GM12878 (cell line): ENCODE results near the gene VSTM4. TPM values are rescaled to one million over a fixed set of nuclear protein-coding genes. Genes with fewer than 3 reads are reported as not detected.

Source experiments
- ATAC-seq: fragments of 200-7000 bp; cut with Tn5 transposase; 3 replicates; pipeline ENCODE4 v1.9.1; 2020; ENCODE audit warnings: mild to moderate bottlenecking, moderate library complexity
- BruUV-seq: library from RNA; stranded (reverse); fragments of 400-500 nt; replicated peaks from 2 replicates; lab custom pipeline; 2021; lab: Mats Ljungman, UMichigan
- CTCF ChIA-PET: fragments of 300-600 bp; sonication (Branson Sonifier 250); formaldehyde crosslinking; extraction: SDS; loops from one replicate; lab custom pipeline; 2021; ENCODE audit warnings: inconsistent platforms; lab: Yijun Ruan, JAX
- POLR2A ChIA-PET: fragments of 350-600 bp; formaldehyde crosslinking; extraction: SDS; loops from one replicate; lab custom pipeline; 2021; ENCODE audit warnings: inconsistent platforms; lab: Charles Lee
- RAD21 ChIA-PET: fragments of 300-600 bp; sonication (Branson Sonifier 250); formaldehyde crosslinking; loops from one replicate; lab custom pipeline; 2023; ENCODE audit warnings: antibody characterized with exemption; ENCODE audit not compliant: unreplicated experiment; lab: Charles Lee
- SMC1A ChIA-PET: fragments of 300-600 bp; sonication (Branson Sonifier 250); formaldehyde crosslinking; loops from one replicate; lab custom pipeline; 2023; ENCODE audit not compliant: unreplicated experiment, uncharacterized antibody; lab: Charles Lee
- DNase-seq: peaks from one replicate; pipeline ENCODE4 v3.0.0-alpha.2; 2011; ENCODE audit warnings: low read depth, low spot score
- FAIRE-seq: peaks from 3 replicates; lab custom pipeline; 2011; peaks lifted over from hg19 to GRCh38; lab: Jason Lieb, UNC
- H2AFZ ChIP-seq: 2 replicates; pipeline ENCODE4 v1.6.0; 2011; ENCODE audit warnings: low read depth, low read length, control low read depth; ENCODE audit not compliant: control insufficient read depth
- H3K27ac ChIP-seq: 2 replicates; pipeline ENCODE4 v1.5.1; 2011; ENCODE audit warnings: control low read depth; ENCODE audit not compliant: control insufficient read depth, insufficient read depth
- H3K27me3 ChIP-seq, 2 experiments: replicated peaks in 1 of 2; 2 replicates each; pipeline versions ENCODE4 v1.6.0 to v1.6.1; 2011; ENCODE audit warnings: low read length in 1 of 2; ENCODE audit not compliant: control insufficient read depth in 2 of 2, insufficient read depth in 2 of 2
- H3K36me3 ChIP-seq, 2 experiments: 2 replicates each; pipeline ENCODE4 v1.5.1; 2011; ENCODE audit warnings: low read length in 1 of 2; ENCODE audit not compliant: control insufficient read depth in 2 of 2, insufficient read depth in 2 of 2
- H3K4me1 ChIP-seq: 2 replicates; pipeline ENCODE4 v1.6.1; 2011; ENCODE audit warnings: mild to moderate bottlenecking, low read length, moderate library complexity, mixed read lengths; ENCODE audit not compliant: control insufficient read depth, insufficient read depth
- H3K4me2 ChIP-seq: 2 replicates; pipeline ENCODE4 v1.6.0; 2011; ENCODE audit warnings: control low read depth; ENCODE audit not compliant: control insufficient read depth, insufficient read depth
- H3K4me3 ChIP-seq: fragments of 200-600 bp; sonication (generic); 2 replicates; pipeline ENCODE4 v1.5.1; 2016
- H3K79me2 ChIP-seq: 2 replicates; pipeline ENCODE4 v1.6.0; 2011; ENCODE audit warnings: low read length; ENCODE audit not compliant: control insufficient read depth, insufficient read depth
- H3K9ac ChIP-seq: 2 replicates; pipeline ENCODE4 v1.8.0; 2011; ENCODE audit warnings: low read length, control low read depth, mixed read lengths; ENCODE audit not compliant: control insufficient read depth, insufficient read depth
- H3K9me3 ChIP-seq: replicated peaks from 3 replicates; pipeline ENCODE4 v1.5.1; 2011; ENCODE audit warnings: mild to moderate bottlenecking, low read length; ENCODE audit not compliant: control insufficient read depth, insufficient read depth
- H4K20me1 ChIP-seq: 2 replicates; pipeline ENCODE4 v1.6.0; 2011; ENCODE audit not compliant: control insufficient read depth, insufficient read depth
- CTCF ChIP-seq, 3 experiments: IDR thresholded peaks in 2 of 3; conservative IDR thresholded peaks in 1 of 3; 2 replicates each; pipeline ENCODE4 v1.5.1; 2011; ENCODE audit warnings: low read depth in 3 of 3, low read length in 3 of 3, mild to moderate bottlenecking in 3 of 3, control low read depth in 2 of 3, moderate library complexity in 2 of 3, inconsistent platforms in 1 of 3, mixed read lengths in 1 of 3; ENCODE audit not compliant: control insufficient read depth in 2 of 3, insufficient read depth in 1 of 3; ENCODE audit errors: extremely low read depth in 1 of 3
- CUX1 ChIP-seq: IDR thresholded peaks from 2 replicates; pipeline ENCODE4 v1.6.1; 2012; ENCODE audit warnings: improper control_type of control experiment, low read depth, low read length; ENCODE audit not compliant: insufficient replicate concordance
- ETV6 ChIP-seq, 2 experiments: fragments of 450-650 bp in 1 of 2; IDR thresholded peaks in 1 of 2; conservative IDR thresholded peaks in 1 of 2; 2 replicates each; pipeline ENCODE4 v1.6.1; 2014; ENCODE audit warnings: antibody characterized with exemption in 1 of 2, borderline replicate concordance in 1 of 2, low read depth in 1 of 2, mild to moderate bottlenecking in 1 of 2, moderate library complexity in 1 of 2
- REST ChIP-seq: IDR thresholded peaks from 2 replicates; pipeline ENCODE4 v1.6.1; 2012; ENCODE audit warnings: mild to moderate bottlenecking, low read depth, low read length
- STAT1 ChIP-seq: fragments of 450-650 bp; conservative IDR thresholded peaks from 2 replicates; pipeline ENCODE4 v1.6.1; 2014; ENCODE audit warnings: antibody characterized with exemption, mild to moderate bottlenecking
- SUPT20H ChIP-seq: IDR thresholded peaks from 2 replicates; pipeline ENCODE4 v1.6.1; 2011; ENCODE audit warnings: low read depth, mild to moderate bottlenecking, low read length, moderate library complexity, borderline replicate concordance; ENCODE audit not compliant: control insufficient read depth
- ZZZ3 ChIP-seq: IDR thresholded peaks from 2 replicates; pipeline ENCODE4 v1.6.1; 2011; ENCODE audit warnings: low read depth; ENCODE audit not compliant: control insufficient read depth, insufficient read length
- WGBS: methylation state at CpG from one replicate; pipeline ENCODE4 v1.1.6; 2016; ENCODE audit warnings: low lambda C conversion rate; ENCODE audit not compliant: insufficient replicate concordance, insufficient coverage; ENCODE audit errors: missing lambda C conversion rate; 5-methylcytosine and 5-hydroxymethylcytosine counted together
- in situ Hi-C: fragments of 300-500 bp; cut with MboI; formaldehyde crosslinking; loops from 9 replicates; pipeline ENCODE4 v1.14.3; 2018; ENCODE audit warnings: mixed read lengths
- intact Hi-C: fragments of 100-400 bp; cut with micrococcal nuclease; formaldehyde crosslinking; loops from one replicate; pipeline ENCODE4 v1.14.2; 2022; ENCODE audit not compliant: unreplicated experiment
- polyA plus RNA-seq, 11 experiments: library from polyadenylated mRNA; depleted of rRNA in 4 of 11; unstranded in 6 of 11; stranded (reverse) in 5 of 11; fragments of >200 nt; fragmentation: Nextera tagmentation in 4 of 11; fragmentation: Illumina TruSeq in 1 of 11; extraction: Ambion mirVana in 4 of 11; extraction: Trizol in 1 of 11; gene quantifications; 1 replicate in 1 of 11; 2 replicates in 10 of 11; pipeline versions ENCODE4 v1.2.1 to v1.2.3, GENCODE V29; 2011 to 2016; ENCODE audit warnings: inconsistent platforms in 2 of 11, missing spikeins in 2 of 11, low read depth in 1 of 11
- total RNA-seq, 4 experiments: library from RNA; depleted of rRNA in 3 of 4; stranded (reverse); fragments of >200 nt in 3 of 4; fragmentation: Illumina TruSeq in 1 of 4; extraction: Trizol in 1 of 4; gene quantifications; 2 replicates each; pipeline versions ENCODE4 v1.2.1 to v1.2.3, GENCODE V29; 2013 to 2021

The VSTM4 gene
- total and polyA plus RNA-seq, 10 of the 15 experiments (the other 5 are each of a cell fraction or from before 2014, with no cell fraction given) = 0.01 to 0.14 (median 0.02) TPM; not detected in 7

GRCh38 chr10:49107111-49107886, 8.0 kb downstream of the VSTM4 start:
- Histone ChIP-seq H3K27me3 (no peaks in the 10 kb centered on the region; a peak in 1 of 4 replicates), H3K27ac (no peak overlapping the region), H3K36me3 (no peaks in the 10 kb centered on the region), H3K4me3 (no peak overlapping the region), H4K20me1 (no peaks in the 10 kb centered on the region), H3K9me3 (no peaks in the 10 kb centered on the region), H3K4me2 (no peak overlapping the region), H3K4me1 (no peaks in the 10 kb centered on the region), H3K9ac (no peak overlapping the region), H2AFZ (no peak overlapping the region), H3K79me2 (no peaks in the 10 kb centered on the region)
- ChIA-PET POLR2A (no interaction called here), SMC1A (no interaction called here), RAD21 (no interaction called here), CTCF (no interaction called here)
- no TSS peak for BruUV-seq
- FAIRE-seq = no peak
- 69% methylated on average over 17 of the region's 17 CpGs for WGBS
- TF ChIP-seq CUX1 (no peak), SUPT20H (no peak), ETV6 (conservative IDR thresholded peaks at IDR 0.05 in 1 of 2, IDR thresholded peaks at IDR 0.05 in 1 of 2; ENCODE audit: borderline replicate concordance in 1 of 2, low read depth in 1 of 2) (no peak), CTCF (IDR thresholded peaks at IDR 0.05 in 2 of 3, conservative IDR thresholded peaks at IDR 0.05 in 1 of 3; ENCODE audit: control insufficient read depth in 2 of 3, extremely low read depth in 1 of 3, insufficient read depth in 1 of 3, low read depth in 3 of 3, low read length in 3 of 3) (no peak), STAT1 (no peak), REST (no peak), ZZZ3 (no peak)
- no peak for DNase-seq
- no peak for ATAC-seq
- in situ Hi-C loops = no loop called here
- intact Hi-C loops = no loop called here
